HG03025 (cell line): ENCODE data around the gene XPNPEP2.

Experiments
- ATAC-seq: cut with Tn5 transposase; IDR thresholded peaks from one replicate; pipeline ENCODE4 v1.9.1; 2021; ENCODE audit warnings: mild to moderate bottlenecking, moderate library complexity; ENCODE audit not compliant: unreplicated experiment, low FRiP score

XPNPEP2 gene

GRCh38 chrX:129738466-129739308 lies at the start of gene XPNPEP2:
Gene XPNPEP2, plus strand, starts transcription at chrX:129738979. Its CDS starts 235 bp downstream, at chrX:129739214.
- ATAC-seq = no peak

- no peak for ATAC-seq
Observed at GRCh38 chrX:129689796-129690195, 49.0 kb upstream of the XPNPEP2 start.

GRCh38 chrX:129690435-129690834 lies 48.3 kb upstream of the XPNPEP2 start:
- ATAC-seq = no peak

- no peak for ATAC-seq
Observed at GRCh38 chrX:129693354-129693753, 45.4 kb upstream of the XPNPEP2 start.

GRCh38 chrX:129694805-129695204 lies 44.0 kb upstream of the XPNPEP2 start:
- no peak for ATAC-seq

GRCh38 chrX:129695535-129695934 lies 43.2 kb upstream of the XPNPEP2 start:
- no peak for ATAC-seq

- ATAC-seq = no peak
Observed at GRCh38 chrX:129695937-129696336, 42.8 kb upstream of the XPNPEP2 start.

- no peak for ATAC-seq
Observed at GRCh38 chrX:129696463-129697155, 42.2 kb upstream of the XPNPEP2 start.

- no peak for ATAC-seq
Observed at GRCh38 chrX:129697204-129697829, 41.5 kb upstream of the XPNPEP2 start.

GRCh38 chrX:129698150-129698549 lies 40.6 kb upstream of the XPNPEP2 start:
- no peak for ATAC-seq

GRCh38 chrX:129700536-129700935 lies 38.2 kb upstream of the XPNPEP2 start:
- ATAC-seq = no peak

- no peak for ATAC-seq
Observed at GRCh38 chrX:129701624-129702069, 37.1 kb upstream of the XPNPEP2 start.

- no peak for ATAC-seq
Observed at GRCh38 chrX:129704491-129704890, 34.3 kb upstream of the XPNPEP2 start.

GRCh38 chrX:129705377-129705925 lies 33.3 kb upstream of the XPNPEP2 start:
- ATAC-seq = no peak

- ATAC-seq = no peak
Observed at GRCh38 chrX:129705988-129706387, 32.8 kb upstream of the XPNPEP2 start.

- no peak for ATAC-seq
Observed at GRCh38 chrX:129706400-129707072, 32.2 kb upstream of the XPNPEP2 start.

GRCh38 chrX:129714581-129714980 lies 24.2 kb upstream of the XPNPEP2 start:
- ATAC-seq = no peak

GRCh38 chrX:129716507-129716906 lies 22.3 kb upstream of the XPNPEP2 start:
- no peak for ATAC-seq

GRCh38 chrX:129717892-129718291 lies 20.9 kb upstream of the XPNPEP2 start:
- no peak for ATAC-seq

- ATAC-seq = no peak
Observed at GRCh38 chrX:129718676-129719075, 20.1 kb upstream of the XPNPEP2 start.
